Limb (tissue), 2 donors: Measurements from ENCODE around the gene KANSL1.
"Not testable (repeated sequence)": the region's sequence is repeated elsewhere in the genome, so short reads cannot be mapped to it uniquely, and the experiment has no call there.

Experiments used
- DNase-seq, 2 donors: peaks; one replicate each; pipeline ENCODE4 v3.0.0-alpha.2; 2016; ENCODE audit errors: extremely low spot score in 2 of 2

Gene KANSL1

GRCh38 chr17:46193626-46194392, 580 bp upstream of the KANSL1 start:
- DNase-seq = peak; percentile 90 to 93

- DNase-seq = peak; percentile 79 to 83
Observed at GRCh38 chr17:46192439-46193150, 634 bp downstream of the KANSL1 start.

- DNase-seq = no peak
Observed at GRCh38 chr17:46192189-46192438, 1.1 kb downstream of the KANSL1 start.

GRCh38 chr17:46191322-46192188, 1.7 kb downstream of the KANSL1 start:
- peak; percentile 21 to 43 for DNase-seq

GRCh38 chr17:46190763-46191162, 2.5 kb downstream of the KANSL1 start:
- DNase-seq = no peak

- DNase-seq = not testable (repeated sequence)
Observed at GRCh38 chr17:46186827-46187235, 6.4 kb downstream of the KANSL1 start.

- DNase-seq = no peak
Observed at GRCh38 chr17:46184696-46185095, 8.5 kb downstream of the KANSL1 start.

- DNase-seq = not testable (repeated sequence)
Observed at GRCh38 chr17:46183383-46183782, 9.8 kb downstream of the KANSL1 start.

GRCh38 chr17:46182961-46183360, 10.3 kb downstream of the KANSL1 start:
- no peak for DNase-seq

GRCh38 chr17:46181940-46182339, 11.3 kb downstream of the KANSL1 start:
- no peak for DNase-seq

- not testable (repeated sequence) for DNase-seq
Observed at GRCh38 chr17:46181316-46181715, 11.9 kb downstream of the KANSL1 start.

GRCh38 chr17:46180892-46181274, 12.3 kb downstream of the KANSL1 start:
- no peak for DNase-seq

- not testable (repeated sequence) for DNase-seq
Observed at GRCh38 chr17:46180185-46180891, 12.9 kb downstream of the KANSL1 start.

GRCh38 chr17:46179375-46179999, 13.7 kb downstream of the KANSL1 start:
- DNase-seq = no peak

GRCh38 chr17:46178550-46179214, 14.5 kb downstream of the KANSL1 start:
- no peak for DNase-seq

- DNase-seq = no peak
Observed at GRCh38 chr17:46176975-46177374, 16.3 kb downstream of the KANSL1 start.

- no peak for DNase-seq
Observed at GRCh38 chr17:46175891-46176290, 17.3 kb downstream of the KANSL1 start.

- no peak for DNase-seq
Observed at GRCh38 chr17:46173153-46173552, 20.1 kb downstream of the KANSL1 start.

- no peak for DNase-seq
Observed at GRCh38 chr17:46171939-46172338, 21.3 kb downstream of the KANSL1 start.

GRCh38 chr17:46170639-46171429, 22.4 kb downstream of the KANSL1 start:
- no peak for DNase-seq
